Stomach (tissue), 9 donors: ENCODE data around the gene TMOD4. TPM values are rescaled to one million over a fixed set of nuclear protein-coding genes. Genes with fewer than 3 reads are reported as not detected.
A peak's percentile ranks its signal among the peaks of the same experiment; 100 is the strongest.

Source experiments
- DNase-seq, 2 donors: peaks; one replicate each; pipeline versions ENCODE4 v3.0.0 to v3.0.0-alpha.2; 2013 to 2019
- H3K27ac ChIP-seq, 5 donors: fragments of 200-600 bp in 4 of 5; sonication (generic) in 4 of 5; one replicate each; pipeline ENCODE4 v1.5.1; 2013 to 2019; ENCODE audit warnings: mild to moderate bottlenecking in 1 of 5, moderate library complexity in 1 of 5
- H3K27me3 ChIP-seq, 3 donors: fragments of 200-600 bp; sonication (generic); one replicate each; pipeline ENCODE4 v1.5.1; 2017 to 2019; ENCODE audit warnings: mixed run types in 1 of 3
- H3K36me3 ChIP-seq, 4 donors: fragments of 200-600 bp; sonication (generic); 1 replicate in 3 of 4; 2 replicates in 1 of 4; pipeline ENCODE4 v1.5.1; 2016 to 2019
- H3K4me1 ChIP-seq, 4 donors: fragments of 200-600 bp; sonication (generic); one replicate each; pipeline ENCODE4 v1.5.1; 2016 to 2019
- H3K4me3 ChIP-seq, 4 donors: fragments of 200-600 bp; sonication (generic) in 3 of 4; one replicate each; pipeline ENCODE4 v1.5.1; 2016 to 2019; ENCODE audit warnings: mild to moderate bottlenecking in 1 of 4
- H3K9me3 ChIP-seq, 4 donors: fragments of 200-600 bp; sonication (generic); one replicate each; pipeline ENCODE4 v1.5.1; 2016 to 2019
- CTCF ChIP-seq, 7 experiments: fragments of 450-650 bp in 4 of 7; fragments of 200-600 bp in 3 of 7; sonication (generic) in 3 of 7; IDR thresholded peaks; one replicate each; pipeline ENCODE4 v1.5.1; 2016 to 2019; ENCODE audit warnings: antibody characterized with exemption in 7 of 7, control low read depth in 2 of 7, mild to moderate bottlenecking in 1 of 7
- EP300 ChIP-seq: sonication (generic); formaldehyde crosslinking; IDR thresholded peaks from one replicate; pipeline ENCODE4 v1.6.1; 2017; ENCODE audit warnings: antibody characterized with exemption
- POLR2A ChIP-seq, 4 donors: fragments of 450-650 bp; IDR thresholded peaks; one replicate each; pipeline ENCODE4 v1.6.1; 2016; ENCODE audit warnings: antibody characterized with exemption in 4 of 4, control low read depth in 2 of 4, mild to moderate bottlenecking in 1 of 4, moderate library complexity in 1 of 4
- POLR2AphosphoS5 ChIP-seq, 3 donors: sonication (generic); formaldehyde crosslinking; IDR thresholded peaks; one replicate each; pipeline ENCODE4 v1.6.1; 2016; ENCODE audit warnings: antibody characterized with exemption in 3 of 3
- WGBS, 5 donors: extraction: QIAGEN DNeasy Blood & Tissue Kit in 3 of 5; methylation state at CpG; one replicate each; pipeline versions ENCODE4 v1.1.5 to v1.1.7; 2013 to 2018; 5-methylcytosine and 5-hydroxymethylcytosine counted together
- intact Hi-C: fragments of 100-400 bp; cut with DNase I; formaldehyde crosslinking; loops from one replicate; pipeline ENCODE4 v1.15.1; 2023; ENCODE audit warnings: low total_unique reads
- polyA plus RNA-seq, 3 donors: library from polyadenylated mRNA; stranded (reverse); fragments of 200-250 nt; gene quantifications; one replicate each; pipeline ENCODE4 v1.2.3, GENCODE V29; 2013
- total RNA-seq, 5 donors: library from RNA; depleted of rRNA; stranded (reverse); fragments of >200 nt; gene quantifications; one replicate each; pipeline versions ENCODE4 v1.1.0 to v1.2.3, GENCODE V29; 2014 to 2016
- donor health status: healthy with polysubstance abuse.
- donor health status: Bipolar disorder and iron deficiency.
- donor health status: healthy.

The TMOD4 gene
- total and polyA plus RNA-seq, 8 donors: 1.2 TPM; not detected in 7

GRCh38 chr1:151147132-151147503 is 28.7 kb downstream of the TMOD4 start:
- Histone ChIP-seq H3K4me1 (peaks cover 9 to 52% (median 33%) of the 10 kb centered on the region in 4 donors), H3K9me3 (no peaks in the 10 kb centered on the region), H3K36me3 (no peaks in the 10 kb centered on the region), H3K4me3 (peak overlapping the region; percentile 63 to 86 (median 80)), H3K27me3 (peaks cover 0 to 12% (median 9%) of the 10 kb centered on the region in 3 donors), H3K27ac (peak overlapping the region; percentile 22 to 86 (median 64))
- intact Hi-C loops: no loop called here
- 10 to 24% (median 20%) methylated on average over 7 of the region's 7 CpGs for WGBS, 5 donors
- no peak for TF ChIP-seq POLR2A (IDR thresholded peaks at IDR 0.05)
- TF ChIP-seq CTCF (IDR thresholded peaks at IDR 0.05): no peak
- TF ChIP-seq EP300: no peak
- TF ChIP-seq POLR2AphosphoS5 (IDR thresholded peaks at IDR 0.05): no peak
- DNase-seq: peak in 1 of 2 donors; percentile 47

DNA sequence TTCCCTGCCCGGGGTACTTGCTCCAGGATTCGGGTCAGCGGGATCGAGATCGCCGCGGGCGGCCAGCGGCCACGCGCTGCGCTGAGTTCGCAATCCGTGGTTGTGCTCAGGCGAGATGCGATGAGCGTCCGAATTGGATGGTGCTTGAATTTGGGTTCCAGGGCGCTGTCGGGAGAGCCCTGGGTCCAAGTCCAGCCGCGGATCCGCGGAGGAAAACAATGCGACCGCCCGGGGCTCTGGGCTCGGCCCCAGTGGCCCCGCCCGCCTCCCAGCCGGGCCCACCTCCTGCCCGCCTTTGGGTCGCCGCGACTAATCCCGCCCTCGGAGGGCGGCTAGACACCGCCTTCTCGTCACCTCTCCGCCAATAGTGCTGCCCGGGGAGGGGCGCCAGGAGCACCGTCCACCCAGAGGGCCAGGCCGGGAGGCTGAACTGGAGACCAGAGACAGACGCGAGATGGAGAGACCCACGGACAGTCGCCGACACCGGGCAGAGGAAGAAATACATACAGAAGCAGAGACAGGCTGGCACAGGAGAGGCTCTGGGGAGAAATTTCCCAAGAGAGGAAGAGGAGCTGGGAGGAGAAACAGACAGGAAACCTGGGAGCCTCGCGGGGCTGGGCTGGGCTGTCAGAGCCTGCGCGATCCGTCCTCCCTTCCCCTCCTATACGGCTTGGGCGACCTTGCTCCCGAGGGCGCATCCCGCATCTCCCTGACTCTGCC is 29.2 kb downstream of the TMOD4 start, which contains the start of gene SEMA6C:
SEMA6C (minus strand) TSS at position 220 of the 720 bp plus-strand sequence. CDS start 4,010 bp downstream, outside the sequence.
- peak; percentile 94 to 98 for DNase-seq
- TF ChIP-seq CTCF (IDR thresholded peaks at IDR 0.05) (no peak), POLR2AphosphoS5 (IDR thresholded peaks at IDR 0.05) (peak; percentile 57 to 81 (median 72))
- peaks cover 0 to 12% (median 9%) of the 10 kb centered on the region in 3 donors for H3K27me3 ChIP-seq
- H3K4me3 ChIP-seq: peak within 1 kb of the TSS; percentile 63 to 86 (median 80)
- peak within 1 kb of the TSS; percentile 44 to 86 (median 64) for H3K27ac ChIP-seq
- 0 to 1% (median 0%) methylated on average over 17 to 61 of the region's 61 CpGs for WGBS, 5 donors
- intact Hi-C loops: no loop called here
- no peaks in the 10 kb centered on the region for H3K9me3 ChIP-seq
- H3K36me3 ChIP-seq: no peaks in the 10 kb centered on the region
- H3K4me1 ChIP-seq: peaks cover 9 to 52% (median 33%) of the 10 kb centered on the region in 4 donors

DNA sequence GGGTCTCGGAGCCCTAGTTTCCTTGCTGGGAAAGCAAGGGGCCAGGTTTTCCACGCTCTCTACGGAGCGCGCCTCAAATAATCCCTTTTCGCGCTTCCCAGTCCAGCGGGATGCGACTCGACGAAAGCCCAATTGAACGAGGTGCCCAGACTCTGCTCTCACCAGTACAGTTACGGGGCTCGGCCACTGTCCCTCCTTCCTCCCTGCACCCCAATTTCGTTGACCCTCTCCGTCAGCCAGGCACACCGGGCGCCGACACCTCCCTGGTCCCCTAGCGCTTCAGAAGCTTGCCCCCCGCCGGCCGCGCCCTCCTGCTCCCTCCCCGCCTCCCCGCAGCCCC is 29.7 kb downstream of the TMOD4 start:
- Histone ChIP-seq H3K4me3 (peak overlapping the region; percentile 63 to 86 (median 80)), H3K36me3 (no peaks in the 10 kb centered on the region), H3K9me3 (no peaks in the 10 kb centered on the region), H3K4me1 (peaks cover 9 to 52% (median 33%) of the 10 kb centered on the region in 4 donors), H3K27ac (peak overlapping the region; percentile 44 to 86 (median 64)), H3K27me3 (peaks cover 0 to 12% (median 9%) of the 10 kb centered on the region in 3 donors)
- DNase-seq: no peak
- WGBS, 5 donors: 1% methylated on average over 16 to 26 of the region's 26 CpGs
- intact Hi-C loops: no loop called here
- TF ChIP-seq EP300 (no peak), POLR2A (IDR thresholded peaks at IDR 0.05) (no peak), POLR2AphosphoS5 (IDR thresholded peaks at IDR 0.05) (no peak), CTCF (IDR thresholded peaks at IDR 0.05) (no peak)

GRCh38 chr1:151145304-151146071 is 30.3 kb downstream of the TMOD4 start:
- DNase-seq: peak in 1 of 2 donors; percentile 58
- peak overlapping the region; percentile 63 to 86 (median 80) for H3K4me3 ChIP-seq
- no peaks in the 10 kb centered on the region for H3K36me3 ChIP-seq
- TF ChIP-seq POLR2AphosphoS5 (IDR thresholded peaks at IDR 0.05) (no peak), POLR2A (IDR thresholded peaks at IDR 0.05) (no peak), EP300 (no peak), CTCF (IDR thresholded peaks at IDR 0.05) (no peak)
- 22 to 38% (median 28%) methylated on average over 31 to 43 of the region's 43 CpGs for WGBS, 5 donors
- peaks cover 9 to 52% (median 33%) of the 10 kb centered on the region in 4 donors for H3K4me1 ChIP-seq
- H3K27me3 ChIP-seq: peaks cover 0 to 12% (median 9%) of the 10 kb centered on the region in 3 donors
- peak overlapping the region in 4 of 5 donors; percentile 40 to 86 (median 72) for H3K27ac ChIP-seq
- H3K9me3 ChIP-seq: no peaks in the 10 kb centered on the region
- intact Hi-C loops: no loop called here
